ENCODE measurements around the gene URI1.
"Not testable (repeated sequence)": the region's sequence is repeated elsewhere in the genome, so short reads cannot be mapped to it uniquely, and the experiment has no call there.

The URI1 gene

GRCh38 chr19:30034321-30034720, 92.3 kb downstream of the URI1 start:
- WGBS (ENCODE audit: insufficient coverage, insufficient read length): no CpG with 5 or more reads among the region's 1 CpG
- Histone ChIP-seq H3K36me3 (ENCODE audit: control insufficient read depth, insufficient read depth, low read length) (no peaks in the 10 kb centered on the region), H3K4me3 (ENCODE audit: low read length) (no peak overlapping the region), H3K27ac (ENCODE audit: low read length) (no peak overlapping the region), H3K4me1 (ENCODE audit: control insufficient read depth, insufficient read depth, low read length) (no peaks in the 10 kb centered on the region), H3K9me3 (ENCODE audit: control insufficient read depth, insufficient read depth, low read length) (no peaks in the 10 kb centered on the region), H3K27me3 (ENCODE audit: control insufficient read depth, insufficient read depth, low read length) (no peaks in the 10 kb centered on the region)
- no peak for DNase-seq (ENCODE audit: low read depth, low spot score)

GRCh38 chr19:30036154-30037129, 94.4 kb downstream of the URI1 start:
- WGBS (ENCODE audit: insufficient coverage, insufficient read length): no CpG with 5 or more reads among the region's 8 CpGs
- Histone ChIP-seq H3K9me3 (ENCODE audit: control insufficient read depth, insufficient read depth, low read length) (no peaks in the 10 kb centered on the region), H3K27ac (ENCODE audit: low read length) (no peak overlapping the region), H3K4me3 (ENCODE audit: low read length) (no peak overlapping the region), H3K27me3 (ENCODE audit: control insufficient read depth, insufficient read depth, low read length) (no peaks in the 10 kb centered on the region), H3K4me1 (ENCODE audit: control insufficient read depth, insufficient read depth, low read length) (no peaks in the 10 kb centered on the region), H3K36me3 (ENCODE audit: control insufficient read depth, insufficient read depth, low read length) (no peaks in the 10 kb centered on the region)
- no peak for DNase-seq (ENCODE audit: low read depth, low spot score)

- WGBS (ENCODE audit: insufficient coverage, insufficient read length): no CpG with 5 or more reads among the region's 5 CpGs
Measured at GRCh38 chr19:30037835-30038234, 95.8 kb downstream of the URI1 start.

GRCh38 chr19:30041931-30042330, 99.9 kb downstream of the URI1 start:
- not testable (repeated sequence) for H3K27ac ChIP-seq (ENCODE audit: low read length); H3K36me3 ChIP-seq (ENCODE audit: control insufficient read depth, insufficient read depth, low read length); H3K4me1 ChIP-seq (ENCODE audit: control insufficient read depth, insufficient read depth, low read length); H3K27me3 ChIP-seq (ENCODE audit: control insufficient read depth, insufficient read depth, low read length); H3K9me3 ChIP-seq (ENCODE audit: control insufficient read depth, insufficient read depth, low read length); DNase-seq (ENCODE audit: low read depth, low spot score); H3K4me3 ChIP-seq (ENCODE audit: low read length)
- WGBS (ENCODE audit: insufficient coverage, insufficient read length): no CpG with 5 or more reads among the region's 6 CpGs

More at GRCh38 chr19:30037835-30038234, 95.8 kb downstream of the URI1 start:
- Histone ChIP-seq H3K4me3 (ENCODE audit: low read length) (no peak overlapping the region), H3K9me3 (ENCODE audit: control insufficient read depth, insufficient read depth, low read length) (no peaks in the 10 kb centered on the region), H3K27me3 (ENCODE audit: control insufficient read depth, insufficient read depth, low read length) (no peaks in the 10 kb centered on the region), H3K27ac (ENCODE audit: low read length) (no peak overlapping the region), H3K4me1 (ENCODE audit: control insufficient read depth, insufficient read depth, low read length) (no peaks in the 10 kb centered on the region), H3K36me3 (ENCODE audit: control insufficient read depth, insufficient read depth, low read length) (no peaks in the 10 kb centered on the region)
- no peak for DNase-seq (ENCODE audit: low read depth, low spot score)

- H3K36me3 ChIP-seq (ENCODE audit: control insufficient read depth, insufficient read depth, low read length); DNase-seq (ENCODE audit: low read depth, low spot score): not testable (repeated sequence)
Measured at GRCh38 chr19:30043008-30043407, 101.0 kb downstream of the URI1 start.

GRCh38 chr19:30044273-30045248, 102.5 kb downstream of the URI1 start:
- Histone ChIP-seq H3K27me3 (ENCODE audit: control insufficient read depth, insufficient read depth, low read length) (no peaks in the 10 kb centered on the region), H3K4me3 (ENCODE audit: low read length) (no peak overlapping the region), H3K4me1 (ENCODE audit: control insufficient read depth, insufficient read depth, low read length) (no peaks in the 10 kb centered on the region; the same call in 1 of the 2 replicates), H3K9me3 (ENCODE audit: control insufficient read depth, insufficient read depth, low read length) (no peaks in the 10 kb centered on the region), H3K27ac (ENCODE audit: low read length) (no peak overlapping the region), H3K36me3 (ENCODE audit: control insufficient read depth, insufficient read depth, low read length) (no peaks in the 10 kb centered on the region)
- 100% methylated on average over 1 of the region's 13 CpGs for WGBS (ENCODE audit: insufficient coverage, insufficient read length)
- DNase-seq (ENCODE audit: low read depth, low spot score): no peak

More at GRCh38 chr19:30043008-30043407, 101.0 kb downstream of the URI1 start:
- H3K27ac ChIP-seq (ENCODE audit: low read length); H3K4me1 ChIP-seq (ENCODE audit: control insufficient read depth, insufficient read depth, low read length); H3K4me3 ChIP-seq (ENCODE audit: low read length); H3K27me3 ChIP-seq (ENCODE audit: control insufficient read depth, insufficient read depth, low read length); H3K9me3 ChIP-seq (ENCODE audit: control insufficient read depth, insufficient read depth, low read length): not testable (repeated sequence)

GRCh38 chr19:30046522-30046921, 104.5 kb downstream of the URI1 start:
- WGBS (ENCODE audit: insufficient coverage, insufficient read length): no CpG with 5 or more reads among the region's 4 CpGs
- no peaks in the 10 kb centered on the region for H3K36me3 ChIP-seq (ENCODE audit: control insufficient read depth, insufficient read depth, low read length)
- no peak overlapping the region for H3K4me3 ChIP-seq (ENCODE audit: low read length)
- no peaks in the 10 kb centered on the region; the same call in 1 of the 2 replicates for H3K4me1 ChIP-seq (ENCODE audit: control insufficient read depth, insufficient read depth, low read length)
- no peaks in the 10 kb centered on the region for H3K27me3 ChIP-seq (ENCODE audit: control insufficient read depth, insufficient read depth, low read length)
- no peak overlapping the region for H3K27ac ChIP-seq (ENCODE audit: low read length)
- no peak for DNase-seq (ENCODE audit: low read depth, low spot score)
- no peaks in the 10 kb centered on the region for H3K9me3 ChIP-seq (ENCODE audit: control insufficient read depth, insufficient read depth, low read length)

- Histone ChIP-seq H3K36me3 (ENCODE audit: control insufficient read depth, insufficient read depth, low read length) (no peaks in the 10 kb centered on the region), H3K27ac (ENCODE audit: low read length) (no peak overlapping the region), H3K4me3 (ENCODE audit: low read length) (no peak overlapping the region), H3K27me3 (ENCODE audit: control insufficient read depth, insufficient read depth, low read length) (no peaks in the 10 kb centered on the region), H3K4me1 (ENCODE audit: control insufficient read depth, insufficient read depth, low read length) (no peaks in the 10 kb centered on the region; the same call in 1 of the 2 replicates), H3K9me3 (ENCODE audit: control insufficient read depth, insufficient read depth, low read length) (no peaks in the 10 kb centered on the region)
- DNase-seq (ENCODE audit: low read depth, low spot score): no peak
- no CpG with 5 or more reads among the region's 8 CpGs for WGBS (ENCODE audit: insufficient coverage, insufficient read length)
Measured at GRCh38 chr19:30047432-30047831, 105.4 kb downstream of the URI1 start.

GRCh38 chr19:30049226-30049625, 107.2 kb downstream of the URI1 start:
- no peak overlapping the region for H3K27ac ChIP-seq (ENCODE audit: low read length)
- no peak overlapping the region for H3K4me3 ChIP-seq (ENCODE audit: low read length)
- no peaks in the 10 kb centered on the region for H3K27me3 ChIP-seq (ENCODE audit: control insufficient read depth, insufficient read depth, low read length)
- DNase-seq (ENCODE audit: low read depth, low spot score): no peak
- H3K36me3 ChIP-seq (ENCODE audit: control insufficient read depth, insufficient read depth, low read length): no peaks in the 10 kb centered on the region
- no peaks in the 10 kb centered on the region; the same call in 1 of the 2 replicates for H3K4me1 ChIP-seq (ENCODE audit: control insufficient read depth, insufficient read depth, low read length)
- no peaks in the 10 kb centered on the region for H3K9me3 ChIP-seq (ENCODE audit: control insufficient read depth, insufficient read depth, low read length)
- WGBS (ENCODE audit: insufficient coverage, insufficient read length): no CpG with 5 or more reads among the region's 4 CpGs
